Panc1 (cell line): ENCODE data around the gene POFUT2. TPM values are rescaled to one million over a fixed set of nuclear protein-coding genes. Genes with fewer than 3 reads are reported as not detected.

Experiments
- ATAC-seq: fragments of 200-7000 bp; cut with Tn5 transposase; 2 replicates; pipeline ENCODE4 v1.9.1; 2020; ENCODE audit warnings: mild to moderate bottlenecking, moderate library complexity
- BruUV-seq: library from RNA; stranded (reverse); fragments of 400-500 nt; replicated peaks from 2 replicates; lab custom pipeline; 2021; lab: Mats Ljungman, UMichigan
- CTCF ChIA-PET: fragments of 300-600 bp; sonication (Branson Sonifier 250); formaldehyde crosslinking; loops from one replicate; lab custom pipeline; 2022; ENCODE audit warnings: antibody characterized with exemption; lab: Charles Lee
- POLR2A ChIA-PET: fragments of 300-600 bp; sonication (Branson Sonifier 250); formaldehyde crosslinking; loops from one replicate; lab custom pipeline; 2022; ENCODE audit warnings: antibody characterized with exemption; lab: Charles Lee
- DNase-seq: peaks from one replicate; pipeline ENCODE4 v3.0.0-alpha.2; 2010; ENCODE audit warnings: low read depth, low spot score
- H3K27ac ChIP-seq: 2 replicates; pipeline ENCODE4 v1.5.1; 2011; ENCODE audit warnings: mild to moderate bottlenecking, low read length, inconsistent platforms
- H3K27me3 ChIP-seq: fragments of 200-500 bp; sonication (Bioruptor generic); 2 replicates; pipeline ENCODE4 v1.6.0; 2014; ENCODE audit warnings: low read length, inconsistent platforms; ENCODE audit not compliant: control insufficient read depth, insufficient read depth
- H3K36me3 ChIP-seq: fragments of 200-500 bp; sonication (Bioruptor generic); 2 replicates; pipeline ENCODE4 v1.5.1; 2014; ENCODE audit warnings: inconsistent platforms, mild to moderate bottlenecking, low read length, moderate library complexity; ENCODE audit not compliant: control insufficient read depth, insufficient read depth
- H3K4me1 ChIP-seq: 2 replicates; pipeline ENCODE4 v1.5.1; 2011; ENCODE audit warnings: inconsistent platforms, mild to moderate bottlenecking, low read length, moderate library complexity; ENCODE audit not compliant: control insufficient read depth, insufficient read depth
- H3K4me3 ChIP-seq, 2 experiments: 2 replicates each; pipeline ENCODE4 v1.5.1; 2011 to 2012; ENCODE audit warnings: low read depth in 2 of 2, low read length in 2 of 2, mild to moderate bottlenecking in 2 of 2, inconsistent platforms in 1 of 2, moderate library complexity in 1 of 2
- H3K9me3 ChIP-seq: fragments of 200-500 bp; sonication (Bioruptor generic); 2 replicates; pipeline ENCODE4 v1.5.1; 2014; ENCODE audit warnings: low read depth, mild to moderate bottlenecking, inconsistent platforms, low read length, moderate library complexity; ENCODE audit not compliant: control insufficient read depth, insufficient read depth
- POLR2AphosphoS5 ChIP-seq: IDR thresholded peaks from 2 replicates; pipeline ENCODE4 v1.6.1; 2012; ENCODE audit warnings: mild to moderate bottlenecking, low read depth, low read length, moderate library complexity
- REST ChIP-seq, 2 experiments: IDR thresholded peaks; 2 replicates each; pipeline ENCODE4 v1.6.1; 2011 to 2012; ENCODE audit warnings: low read depth in 2 of 2, control low read depth in 1 of 2, low read length in 1 of 2, mild to moderate bottlenecking in 1 of 2, moderate library complexity in 1 of 2; ENCODE audit not compliant: insufficient read depth in 1 of 2
- SIN3A ChIP-seq: IDR thresholded peaks from 2 replicates; pipeline ENCODE4 v1.6.1; 2012; ENCODE audit warnings: low read depth, mild to moderate bottlenecking, low read length, moderate library complexity, borderline replicate concordance; ENCODE audit not compliant: insufficient read depth
- TCF7L2 ChIP-seq: IDR thresholded peaks from 2 replicates; pipeline ENCODE4 v1.6.1; 2011; ENCODE audit warnings: mild to moderate bottlenecking, low read depth, low read length, inconsistent platforms
- in situ Hi-C: cut with HindIII; loops from 2 replicates; pipeline ENCODE4 v1.10.0; 2016; ENCODE audit warnings: low sequenced_read_pairs, low pct_unique_long_range_greater_than_20kb
- intact Hi-C: fragments of 100-400 bp; cut with micrococcal nuclease; formaldehyde crosslinking; loops from one replicate; pipeline ENCODE4 v1.10.0; 2022; ENCODE audit not compliant: unreplicated experiment
- total RNA-seq: library from RNA; stranded (reverse); gene quantifications from one replicate; pipeline ENCODE4 v1.2.1, GENCODE V29; 2021; ENCODE audit not compliant: unreplicated experiment
- TF ChIP-seq, protein P1 (sequence below): fragments of 450-650 bp; IDR thresholded peaks from 2 replicates; pipeline ENCODE4 v1.5.1; 2017; ENCODE audit warnings: mild to moderate bottlenecking

Gene POFUT2
- total RNA-seq, 1 experiment from 2014 or later = 59.6 TPM

DNA sequence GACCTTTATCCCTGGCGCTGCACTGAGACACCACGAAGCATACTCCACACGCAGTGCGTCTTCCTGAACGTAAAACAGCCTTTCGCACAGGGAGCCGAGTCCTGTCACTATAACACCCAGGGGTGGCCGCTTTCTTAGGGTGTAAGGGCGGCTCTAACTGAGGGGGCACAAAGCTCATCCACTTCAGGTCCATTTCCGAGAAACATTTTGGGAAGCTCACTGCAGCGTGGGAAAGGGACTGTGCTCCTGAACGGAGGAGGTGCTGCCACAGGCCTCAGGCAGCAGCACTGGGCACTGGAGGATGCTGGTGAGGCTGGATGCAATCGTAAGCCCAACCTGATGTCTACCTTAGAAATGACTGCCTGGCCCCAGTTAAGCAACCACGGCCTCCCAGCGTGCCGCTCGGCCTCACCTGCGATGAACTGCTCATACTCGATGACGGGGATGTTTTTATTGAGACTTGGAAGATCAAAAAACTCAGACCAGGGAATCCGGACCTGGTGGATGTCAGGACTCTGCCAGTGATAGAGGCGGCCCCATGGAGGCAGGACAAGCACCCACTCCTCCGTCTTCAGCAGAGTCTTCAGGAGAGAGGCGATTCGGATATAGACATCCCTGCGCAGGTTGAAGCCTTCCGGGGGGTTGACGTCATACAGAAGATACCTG is 2.3 kb downstream of the POFUT2 start:
- in situ Hi-C loops = no loop called here
- CTCF ChIA-PET = no interaction called here

DNA sequence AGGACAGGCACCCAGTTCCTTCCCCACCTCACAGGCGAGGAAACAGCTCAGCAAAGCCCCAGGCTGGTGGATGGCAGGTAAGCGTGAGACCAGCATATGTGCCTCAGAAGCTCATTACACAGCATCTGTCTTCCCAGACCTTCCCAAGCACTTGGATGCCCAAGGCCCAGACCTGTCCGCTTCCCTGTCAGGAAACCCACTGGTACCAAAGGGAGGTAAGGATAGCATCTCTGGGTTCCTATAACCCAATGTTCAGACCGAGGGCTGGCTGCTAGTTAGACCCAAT is 3.3 kb downstream of the POFUT2 start:
- ATAC-seq (no peak), DNase-seq (no peak)
- peaks cover 7% of the 10 kb centered on the region for H3K36me3 ChIP-seq
- ChIA-PET POLR2A (no interaction called here), CTCF (interaction anchor here (0.6 kb wide), 1 partner anchor 36 kb away, joined by 3 read pairs; no protein-coding TSS in a partner anchor)
- no peak overlapping the region for H3K4me3 ChIP-seq
- peaks cover 11% of the 10 kb centered on the region for H3K4me1 ChIP-seq
- intact Hi-C loops = no loop called here
- no TSS peak for BruUV-seq
- TF ChIP-seq, protein P1, sequence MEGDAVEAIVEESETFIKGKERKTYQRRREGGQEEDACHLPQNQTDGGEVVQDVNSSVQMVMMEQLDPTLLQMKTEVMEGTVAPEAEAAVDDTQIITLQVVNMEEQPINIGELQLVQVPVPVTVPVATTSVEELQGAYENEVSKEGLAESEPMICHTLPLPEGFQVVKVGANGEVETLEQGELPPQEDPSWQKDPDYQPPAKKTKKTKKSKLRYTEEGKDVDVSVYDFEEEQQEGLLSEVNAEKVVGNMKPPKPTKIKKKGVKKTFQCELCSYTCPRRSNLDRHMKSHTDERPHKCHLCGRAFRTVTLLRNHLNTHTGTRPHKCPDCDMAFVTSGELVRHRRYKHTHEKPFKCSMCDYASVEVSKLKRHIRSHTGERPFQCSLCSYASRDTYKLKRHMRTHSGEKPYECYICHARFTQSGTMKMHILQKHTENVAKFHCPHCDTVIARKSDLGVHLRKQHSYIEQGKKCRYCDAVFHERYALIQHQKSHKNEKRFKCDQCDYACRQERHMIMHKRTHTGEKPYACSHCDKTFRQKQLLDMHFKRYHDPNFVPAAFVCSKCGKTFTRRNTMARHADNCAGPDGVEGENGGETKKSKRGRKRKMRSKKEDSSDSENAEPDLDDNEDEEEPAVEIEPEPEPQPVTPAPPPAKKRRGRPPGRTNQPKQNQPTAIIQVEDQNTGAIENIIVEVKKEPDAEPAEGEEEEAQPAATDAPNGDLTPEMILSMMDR = no peak
- TF ChIP-seq SIN3A (no peak), TCF7L2 (no peak), POLR2AphosphoS5 (no peak), REST (IDR thresholded peaks at IDR 0.05; ENCODE audit: insufficient read depth in 1 of 2, low read depth in 2 of 2, low read length in 1 of 2) (no peak)
- in situ Hi-C loops = no loop called here
- no peaks in the 10 kb centered on the region for H3K9me3 ChIP-seq
- H3K27me3 ChIP-seq = no peaks in the 10 kb centered on the region
- H3K27ac ChIP-seq = no peak overlapping the region

More for the DNA sequence above, 2.3 kb downstream of the POFUT2 start:
- peaks cover 15% of the 10 kb centered on the region for H3K4me1 ChIP-seq
- H3K36me3 ChIP-seq = peaks cover 7% of the 10 kb centered on the region
- DNase-seq (no peak), ATAC-seq (no peak)
- POLR2A ChIA-PET = no interaction called here
- intact Hi-C loops = no loop called here
- H3K4me3 ChIP-seq = no peak overlapping the region
- no peaks in the 10 kb centered on the region for H3K9me3 ChIP-seq
- no peak for TF ChIP-seq TCF7L2
- TF ChIP-seq SIN3A = no peak
- TF ChIP-seq, protein P1 = no peak
- no peak overlapping the region for H3K27ac ChIP-seq
- no peaks in the 10 kb centered on the region for H3K27me3 ChIP-seq
- BruUV-seq = no TSS peak
